Choroid plexus epithelial cell (primary cell): ENCODE data around the gene CFAP99.

ENCODE experiments used
- DNase-seq: peaks from one replicate; pipeline ENCODE4 v3.0.0-alpha.2; 2010; ENCODE audit warnings: low read depth
- H3K4me3 ChIP-seq: 2 replicates; pipeline ENCODE4 v1.5.1; 2011; ENCODE audit warnings: low read depth, mild to moderate bottlenecking, control low read depth, low read length, moderate library complexity
- CTCF ChIP-seq: conservative IDR thresholded peaks from 2 replicates; pipeline ENCODE4 v1.5.1; 2011; ENCODE audit warnings: low read depth, mild to moderate bottlenecking, control low read depth, inconsistent platforms, low read length, moderate library complexity

Gene CFAP99

GRCh38 chr4:2486981-2487380 is 68.2 kb downstream of the CFAP99 start:
- no peak overlapping the region for H3K4me3 ChIP-seq

GRCh38 chr4:2487632-2488031 is 68.9 kb downstream of the CFAP99 start:
- DNase-seq: no peak
- no peak for TF ChIP-seq CTCF
- no peak overlapping the region for H3K4me3 ChIP-seq

More at GRCh38 chr4:2486981-2487380, 68.2 kb downstream of the CFAP99 start:
- TF ChIP-seq CTCF: no peak
- no peak for DNase-seq

GRCh38 chr4:2489081-2489805 is 70.5 kb downstream of the CFAP99 start:
- no peak for DNase-seq
- no peak overlapping the region for H3K4me3 ChIP-seq
- no peak for TF ChIP-seq CTCF

GRCh38 chr4:2489841-2490552 is 71.2 kb downstream of the CFAP99 start:
- no peak overlapping the region for H3K4me3 ChIP-seq
- TF ChIP-seq CTCF: no peak
- DNase-seq: no peak

GRCh38 chr4:2492970-2493369 is 74.2 kb downstream of the CFAP99 start:
- no peak overlapping the region for H3K4me3 ChIP-seq
- TF ChIP-seq CTCF: no peak
- no peak for DNase-seq

GRCh38 chr4:2494992-2495391 is 76.2 kb downstream of the CFAP99 start:
- peak; percentile 48 for DNase-seq
- TF ChIP-seq CTCF: no peak
- H3K4me3 ChIP-seq: no peak overlapping the region

GRCh38 chr4:2497324-2497723 is 78.6 kb downstream of the CFAP99 start:
- DNase-seq: no peak
- no peak for TF ChIP-seq CTCF
- H3K4me3 ChIP-seq: no peak overlapping the region
